Activated T-cell treated with anti-CD3 and anti-CD28 coated beads for 48 hours (primary cell): ENCODE data around the gene NACC2.
"Not testable (repeated sequence)": the region's sequence is repeated elsewhere in the genome, so short reads cannot be mapped to it uniquely, and the experiment has no call there.

Experiments
- DNase-seq: peaks from one replicate; pipeline ENCODE4 v3.0.0-alpha.2; 2020; ENCODE audit warnings: low read depth

Gene NACC2

GRCh38 chr9:136080716-136081112 is 14.4 kb downstream of the NACC2 start:
- no peak for DNase-seq

GRCh38 chr9:136079916-136080246 is 15.2 kb downstream of the NACC2 start:
- DNase-seq, result no peak

- DNase-seq, result no peak
Observed at GRCh38 chr9:136079211-136079915, 15.7 kb downstream of the NACC2 start.

- DNase-seq, result no peak
Observed at GRCh38 chr9:136078498-136079011, 16.5 kb downstream of the NACC2 start.

GRCh38 chr9:136078024-136078423 is 17.1 kb downstream of the NACC2 start:
- no peak for DNase-seq

GRCh38 chr9:136077491-136077890 is 17.6 kb downstream of the NACC2 start:
- no peak for DNase-seq

- DNase-seq, result no peak
Observed at GRCh38 chr9:136075881-136076678, 19.0 kb downstream of the NACC2 start.

GRCh38 chr9:136075134-136075841 is 19.8 kb downstream of the NACC2 start:
- no peak for DNase-seq

GRCh38 chr9:136074706-136075105 is 20.4 kb downstream of the NACC2 start:
- no peak for DNase-seq

GRCh38 chr9:136062657-136063439 is 32.2 kb downstream of the NACC2 start:
- no peak for DNase-seq

GRCh38 chr9:136061916-136062315 is 33.2 kb downstream of the NACC2 start:
- not testable (repeated sequence) for DNase-seq

GRCh38 chr9:136061405-136061804 is 33.7 kb downstream of the NACC2 start:
- no peak for DNase-seq

GRCh38 chr9:136060671-136061371 is 34.3 kb downstream of the NACC2 start:
- DNase-seq, result no peak

- no peak for DNase-seq
Observed at GRCh38 chr9:136059851-136060670, 35.0 kb downstream of the NACC2 start.

GRCh38 chr9:136059321-136059791 is 35.7 kb downstream of the NACC2 start:
- DNase-seq, result no peak

- DNase-seq, result no peak
Observed at GRCh38 chr9:136058801-136059302, 36.2 kb downstream of the NACC2 start.

GRCh38 chr9:136058084-136058483 is 37.0 kb downstream of the NACC2 start:
- no peak for DNase-seq

GRCh38 chr9:136057236-136058081 is 37.6 kb downstream of the NACC2 start:
- DNase-seq, result no peak
